Stimulated activated CD4-positive, alpha-beta T cell treated with anti-CD3 and anti-CD28 coated beads, Interleukin-15, amount 100 ng/mL, for 1 hour (primary cell): Measurements from ENCODE around the gene TLL2.

Experiments used
- DNase-seq, 2 donors: peaks; one replicate each; pipeline ENCODE4 v3.0.0-alpha.2; 2020; ENCODE audit warnings: low read depth in 1 of 2, low spot score in 1 of 2

The TLL2 gene

GRCh38 chr10:96365571-96365970 lies 148.2 kb downstream of the TLL2 start:
- DNase-seq = no peak

GRCh38 chr10:96360766-96361165 lies 153.0 kb downstream of the TLL2 start:
- DNase-seq = no peak

GRCh38 chr10:96360331-96360730 lies 153.4 kb downstream of the TLL2 start:
- no peak for DNase-seq

GRCh38 chr10:96359616-96360015 lies 154.1 kb downstream of the TLL2 start:
- DNase-seq = no peak

- no peak for DNase-seq
Observed at GRCh38 chr10:96358851-96359540, 154.7 kb downstream of the TLL2 start, which contains the start of gene OPALIN. OPALIN (minus strand) TSS chr10:96359002; CDS start chr10:96358896, 106 bp downstream.

GRCh38 chr10:96357038-96357620 lies 156.6 kb downstream of the TLL2 start:
- no peak for DNase-seq

- no peak for DNase-seq
Observed at GRCh38 chr10:96352582-96352981, 161.1 kb downstream of the TLL2 start.

- DNase-seq = no peak
Observed at GRCh38 chr10:96352027-96352426, 161.7 kb downstream of the TLL2 start.

- no peak for DNase-seq
Observed at GRCh38 chr10:96346295-96346694, 167.4 kb downstream of the TLL2 start.

GRCh38 chr10:96345222-96345621 lies 168.5 kb downstream of the TLL2 start:
- no peak for DNase-seq

GRCh38 chr10:96344178-96344577 lies 169.5 kb downstream of the TLL2 start:
- no peak for DNase-seq

GRCh38 chr10:96342402-96342801 lies 171.3 kb downstream of the TLL2 start:
- DNase-seq = no peak

GRCh38 chr10:96341219-96342182 lies 172.2 kb downstream of the TLL2 start:
- DNase-seq = no peak

- peak in 1 of 2 donors; percentile 18 for DNase-seq
Observed at GRCh38 chr10:96339956-96340904, 173.5 kb downstream of the TLL2 start.

- DNase-seq = no peak
Observed at GRCh38 chr10:96339383-96339782, 174.3 kb downstream of the TLL2 start.

GRCh38 chr10:96338279-96338925 lies 175.3 kb downstream of the TLL2 start:
- no peak for DNase-seq

GRCh38 chr10:96337106-96337505 lies 176.6 kb downstream of the TLL2 start:
- DNase-seq = no peak

- DNase-seq = no peak
Observed at GRCh38 chr10:96334616-96335526, 178.9 kb downstream of the TLL2 start.

GRCh38 chr10:96333101-96333500 lies 180.6 kb downstream of the TLL2 start:
- no peak for DNase-seq
